K562 (cell line): ENCODE measurements around the gene AQP9. TPM values are rescaled to one million over a fixed set of nuclear protein-coding genes. Genes with fewer than 3 reads are reported as not detected.

Experiments used
- ATAC-seq: fragments of 200-7000 bp; cut with Tn5 transposase; 3 replicates; pipeline ENCODE4 v1.9.1; 2020; ENCODE audit warnings: moderate library complexity
- BruUV-seq: library from RNA; stranded (reverse); fragments of 400-500 nt; replicated peaks from 2 replicates; lab custom pipeline; 2021; lab: Mats Ljungman, UMichigan
- CTCF ChIA-PET: fragments of 300-600 bp; formaldehyde crosslinking; extraction: SDS; loops from one replicate; lab custom pipeline; 2021; ENCODE audit warnings: low intra/inter-chr PET ratio; lab: Yijun Ruan, JAX
- POLR2A ChIA-PET: fragments of 300-600, 350-650 bp; sonication (Branson Sonifier 250); formaldehyde crosslinking; extraction: SDS; loops from one replicate; lab custom pipeline; 2021; ENCODE audit warnings: antibody characterized with exemption, inconsistent platforms; lab: Yijun Ruan, JAX
- DNase-seq, 4 experiments: peaks; one replicate each; pipeline versions ENCODE4 v3.0.0 to v3.0.0-alpha.2; 2011 to 2018; ENCODE audit warnings: low spot score in 3 of 4, mixed read lengths in 3 of 4; ENCODE audit errors: extremely low read depth in 1 of 4
- FAIRE-seq: peaks from 2 replicates; lab custom pipeline; 2011; peaks lifted over from hg19 to GRCh38; lab: Jason Lieb, UNC
- H2AFZ ChIP-seq: 2 replicates; pipeline ENCODE4 v1.6.0; 2011; ENCODE audit warnings: low read depth, low read length, control low read depth, inconsistent platforms
- H3K27ac ChIP-seq: fragments of 200-600 bp; 3 replicates; pipeline ENCODE4 v1.8.0; 2011; ENCODE audit warnings: low read depth, mild to moderate bottlenecking, control low read depth, inconsistent platforms, low read length, moderate library complexity, mixed read lengths; ENCODE audit errors: extremely low read depth
- H3K27me3 ChIP-seq, 2 experiments: fragments of 300-600 bp in 1 of 2; 2 replicates in 1 of 2; 3 replicates in 1 of 2; pipeline versions ENCODE4 v1.6.0 to v1.8.0; 2011; ENCODE audit warnings: inconsistent platforms in 2 of 2, low read length in 2 of 2, mild to moderate bottlenecking in 1 of 2, mixed read lengths in 1 of 2, moderate library complexity in 1 of 2; ENCODE audit not compliant: control insufficient read depth in 2 of 2, insufficient read depth in 2 of 2
- H3K36me3 ChIP-seq: fragments of 300-600 bp; 3 replicates; pipeline ENCODE4 v1.8.0; 2011; ENCODE audit warnings: mild to moderate bottlenecking, low read length, inconsistent platforms; ENCODE audit not compliant: control insufficient read depth, insufficient read depth
- H3K4me1 ChIP-seq, 2 experiments: fragments of 200-600 bp in 1 of 2; replicated peaks in 1 of 2; 2 replicates in 1 of 2; 3 replicates in 1 of 2; pipeline versions ENCODE4 v1.5.1 to v1.8.0; 2011; ENCODE audit warnings: inconsistent platforms in 2 of 2, low read length in 2 of 2, mild to moderate bottlenecking in 1 of 2, mixed read lengths in 1 of 2, moderate library complexity in 1 of 2; ENCODE audit not compliant: control insufficient read depth in 2 of 2, insufficient read depth in 2 of 2
- H3K4me2 ChIP-seq: 2 replicates; pipeline ENCODE4 v1.6.1; 2011; ENCODE audit warnings: low read length, control low read depth, inconsistent platforms, mixed read lengths; ENCODE audit not compliant: insufficient read depth
- H3K4me3 ChIP-seq: fragments of 200-600 bp; sonication (generic), shearing (Covaris generic); 2 replicates; pipeline ENCODE4 v1.5.1; 2016; ENCODE audit warnings: control low read depth, inconsistent platforms
- H3K79me2 ChIP-seq: fragments of 200-600 bp; 3 replicates; pipeline ENCODE4 v1.8.0; 2011; ENCODE audit warnings: low read length, inconsistent platforms; ENCODE audit not compliant: control insufficient read depth, insufficient read depth
- H3K9ac ChIP-seq, 2 experiments: 2 replicates each; pipeline versions ENCODE4 v1.6.0 to v1.6.1; 2011; ENCODE audit warnings: low read depth in 2 of 2, low read length in 2 of 2, control low read depth in 1 of 2, inconsistent platforms in 1 of 2, mild to moderate bottlenecking in 1 of 2, mixed read lengths in 1 of 2; ENCODE audit not compliant: insufficient read depth in 1 of 2
- H3K9me1 ChIP-seq: one replicate; pipeline ENCODE4 v1.6.0; 2011; ENCODE audit warnings: inconsistent platforms, mild to moderate bottlenecking, low read length, moderate library complexity; ENCODE audit not compliant: control insufficient read depth, insufficient read depth
- H3K9me3 ChIP-seq: replicated peaks from 2 replicates; pipeline ENCODE4 v1.5.1; 2011; ENCODE audit warnings: low read depth, low read length, inconsistent platforms; ENCODE audit not compliant: control insufficient read depth, insufficient read depth
- H4K20me1 ChIP-seq: replicated peaks from 2 replicates; pipeline ENCODE4 v1.6.1; 2011; ENCODE audit warnings: low read length, inconsistent platforms, mixed read lengths; ENCODE audit not compliant: control insufficient read depth, insufficient read depth
- ARID1B ChIP-seq: fragments of 450-650 bp; IDR thresholded peaks from 2 replicates; pipeline ENCODE4 v1.6.1; 2016; ENCODE audit warnings: antibody characterized with exemption, mild to moderate bottlenecking, inconsistent platforms
- CBFA2T3 ChIP-seq: fragments of 450-650 bp; IDR thresholded peaks from 2 replicates; pipeline ENCODE4 v1.6.1; 2017
- CBFB ChIP-seq: sonication (generic); formaldehyde crosslinking; IDR thresholded peaks from 2 replicates; pipeline ENCODE4 v1.4.0; 2020; ENCODE audit warnings: mild to moderate bottlenecking, missing genetic modification reagents
- COPS2 ChIP-seq: fragments of 450-650 bp; conservative IDR thresholded peaks from 2 replicates; pipeline ENCODE4 v1.6.1; 2016; ENCODE audit warnings: mild to moderate bottlenecking, moderate library complexity
- EP300 ChIP-seq: IDR thresholded peaks from 2 replicates; pipeline ENCODE4 v1.6.1; 2012; ENCODE audit warnings: low read length, improper control_type of control experiment
- ETV1 ChIP-seq: fragments of 450-650 bp; conservative IDR thresholded peaks from 2 replicates; pipeline ENCODE4 v1.6.1; 2016; ENCODE audit warnings: missing genetic modification characterization, control low read depth, low read depth, missing compliant biosample characterization
- HINFP ChIP-seq: fragments of 450-650 bp; conservative IDR thresholded peaks from 2 replicates; pipeline ENCODE4 v1.6.1; 2016; ENCODE audit warnings: missing genetic modification characterization, low read depth, mild to moderate bottlenecking, control low read depth, missing compliant biosample characterization
- KDM4B ChIP-seq, 2 experiments: fragments of 450-650 bp in 1 of 2; sonication (generic) in 1 of 2; IDR thresholded peaks; 2 replicates each; pipeline ENCODE4 v1.6.1; 2016 to 2017; ENCODE audit warnings: borderline replicate concordance in 2 of 2, antibody characterized with exemption in 1 of 2, low read depth in 1 of 2, mild to moderate bottlenecking in 1 of 2
- MAFF ChIP-seq: IDR thresholded peaks from 2 replicates; pipeline ENCODE4 v1.6.1; 2012; ENCODE audit warnings: low read length, improper control_type of control experiment
- MAFG ChIP-seq: fragments of 450-650 bp; conservative IDR thresholded peaks from 2 replicates; pipeline ENCODE4 v1.6.1; 2016; ENCODE audit warnings: missing genetic modification characterization, missing compliant biosample characterization
- MTA1 ChIP-seq: fragments of 450-650 bp; IDR thresholded peaks from 2 replicates; pipeline ENCODE4 v1.6.1; 2017; ENCODE audit warnings: borderline replicate concordance
- NFIC ChIP-seq: fragments of 450-650 bp; IDR thresholded peaks from 2 replicates; pipeline ENCODE4 v1.6.1; 2017; ENCODE audit warnings: mild to moderate bottlenecking, inconsistent platforms
- PCBP1 ChIP-seq: fragments of 200-400 bp; formaldehyde crosslinking; IDR thresholded peaks from 2 replicates; pipeline ENCODE4 v1.6.1; 2018; ENCODE audit warnings: mild to moderate bottlenecking, low read depth, low read length; ENCODE audit not compliant: poor library complexity, severe bottlenecking
- RCOR1 ChIP-seq, 2 experiments: IDR thresholded peaks; 2 replicates each; pipeline ENCODE4 v1.6.1; 2012; ENCODE audit warnings: low read depth in 2 of 2, low read length in 2 of 2, borderline replicate concordance in 1 of 2, improper control_type of control experiment in 1 of 2
- RFX5 ChIP-seq: IDR thresholded peaks from 2 replicates; pipeline ENCODE4 v1.6.1; 2011; ENCODE audit warnings: low read depth, mild to moderate bottlenecking, improper control_type of control experiment, low read length
- ZBTB5 ChIP-seq: fragments of 450-650 bp; IDR thresholded peaks from 2 replicates; pipeline ENCODE4 v1.6.1; 2017; ENCODE audit warnings: antibody characterized with exemption
- ZNF212 ChIP-seq: fragments of 450-650 bp; formaldehyde crosslinking; IDR thresholded peaks from 2 replicates; pipeline ENCODE4 v1.4.0; 2020; ENCODE audit warnings: mild to moderate bottlenecking
- ZNF24 ChIP-seq: fragments of 450-650 bp; IDR thresholded peaks from 2 replicates; pipeline ENCODE4 v1.6.1; 2016
- ZNF398 ChIP-seq: fragments of 250-450 bp; sonication (Bioruptor Pico); IDR thresholded peaks from 2 replicates; pipeline ENCODE4 v1.8.0; 2021; ENCODE audit warnings: moderate library complexity, mild to moderate bottlenecking, inconsistent platforms
- ZNF408 ChIP-seq: fragments of 250-450 bp; sonication (Bioruptor Pico); IDR thresholded peaks from 2 replicates; pipeline ENCODE4 v1.4.0; 2020; ENCODE audit warnings: low read depth, mild to moderate bottlenecking, moderate library complexity
- ZNF778 ChIP-seq: fragments of 450-650 bp; formaldehyde crosslinking; IDR thresholded peaks from 2 replicates; pipeline ENCODE4 v1.4.0; 2020; ENCODE audit warnings: mild to moderate bottlenecking, moderate library complexity
- in situ Hi-C: fragments of 300-500 bp; cut with MboI; formaldehyde crosslinking; loops from 4 replicates; pipeline ENCODE4 v1.15.0; 2018; ENCODE audit warnings: inconsistent platforms, mixed read lengths
- intact Hi-C: fragments of 100-400 bp; cut with micrococcal nuclease; formaldehyde crosslinking; loops from 2 replicates; pipeline ENCODE4 v1.14.2; 2022
- polyA plus RNA-seq, 8 experiments: library from polyadenylated mRNA; depleted of rRNA in 4 of 8; stranded (reverse) in 5 of 8; unstranded in 3 of 8; fragments of >200 nt; fragmentation: Nextera tagmentation in 2 of 8; fragmentation: Illumina TruSeq in 1 of 8; extraction: Ambion mirVana in 2 of 8; extraction: Trizol in 1 of 8; gene quantifications; 2 replicates each; pipeline versions ENCODE4 v1.2.1 to v1.2.3, GENCODE V29; 2011 to 2014; ENCODE audit warnings: inconsistent platforms in 1 of 8, missing spikeins in 1 of 8
- total RNA-seq, 7 experiments: library from RNA; depleted of rRNA in 6 of 7; stranded (reverse); fragments of >200 nt in 6 of 7; fragmentation: Illumina TruSeq in 2 of 7; extraction: Trizol in 2 of 7; gene quantifications; 2 replicates each; pipeline versions ENCODE4 v1.2.1 to v1.2.3, GENCODE V29; 2011 to 2021; ENCODE audit warnings: low replicate concordance in 1 of 7

AQP9 gene
- total and polyA plus RNA-seq, 9 of the 15 experiments (the other 6 are each of a cell fraction or from before 2014, with no cell fraction given) = 0.04 to 0.33 (median 0.07) TPM; not detected in 4

- no TSS peak for BruUV-seq
- Histone ChIP-seq H3K4me3 (no peak overlapping the region), H2AFZ (no peak overlapping the region), H3K36me3 (no peaks in the 10 kb centered on the region), H3K9me1 (no peaks in the 10 kb centered on the region), H3K4me1 (peaks cover 4 to 27% of the 10 kb centered on the region in 2 experiments; a peak in 4 of 5 replicates), H3K27ac (no peak overlapping the region), H3K9me3 (no peaks in the 10 kb centered on the region), H3K27me3 (no peaks in the 10 kb centered on the region), H4K20me1 (no peaks in the 10 kb centered on the region), H3K9ac (no peak overlapping the region), H3K79me2 (no peaks in the 10 kb centered on the region), H3K4me2 (no peak overlapping the region)
- POLR2A ChIA-PET = interaction anchor here (1.6 kb wide), 1 partner anchor 8 kb away, joined by 4 read pairs; no protein-coding TSS in a partner anchor
- peak in 2 of 4 experiments; percentile 48 to 75 for DNase-seq
- intact Hi-C loops = no loop called here
- peak; percentile 82 for FAIRE-seq
- CTCF ChIA-PET = no interaction called here
- peak; percentile 71 for ATAC-seq
- in situ Hi-C loops = no loop called here
- TF ChIP-seq CBFB (CRISPR knock-in tag) (no peak), ARID1B (peak; percentile 31; the same call in 1 of the 2 replicates), CBFA2T3 (no peak), ZNF778 (CRISPR knock-in tag) (no peak), PCBP1 (no peak), MAFF (no peak), ZNF408 (CRISPR knock-in tag) (no peak), RFX5 (no peak), RCOR1 (IDR thresholded peaks at IDR 0.05; ENCODE audit: borderline replicate concordance in 1 of 2, low read depth in 2 of 2, low read length in 2 of 2) (no peak), ZNF398 (CRISPR knock-in tag) (no peak), COPS2 (no peak), KDM4B (IDR thresholded peaks at IDR 0.05; ENCODE audit: borderline replicate concordance in 2 of 2, low read depth in 1 of 2) (no peak), HINFP (tag) (no peak), NFIC (peak; percentile 91), ZNF24 (no peak), ZNF212 (CRISPR knock-in tag) (no peak), MAFG (no peak), ZBTB5 (no peak), EP300 (0 out of 2 replicates have a peak, but pooled peaks have one; percentile 28), ETV1 (no peak), MTA1 (no peak)
Measured at GRCh38 chr15:58165661-58166060, 27.5 kb downstream of the AQP9 start.
